H9 (cell line): ENCODE data around the gene ENPP1. TPM values are rescaled to one million over a fixed set of nuclear protein-coding genes. Genes with fewer than 3 reads are reported as not detected.

ENCODE experiments used
- DNase-seq: peaks from one replicate; pipeline ENCODE4 v3.0.0-alpha.2; 2017
- H2AFZ ChIP-seq: one replicate; pipeline ENCODE4 v1.6.1; 2013; ENCODE audit warnings: mild to moderate bottlenecking, low read length, control low read depth, moderate library complexity
- H2AK5ac ChIP-seq: 2 replicates; pipeline ENCODE4 v1.6.1; 2013; ENCODE audit warnings: low read length, control low read depth, mixed read lengths; ENCODE audit not compliant: insufficient read length
- H2BK120ac ChIP-seq: one replicate; pipeline ENCODE4 v1.6.1; 2013; ENCODE audit warnings: low read depth, mild to moderate bottlenecking, low read length, control low read depth, inconsistent platforms; ENCODE audit not compliant: poor library complexity, severe bottlenecking
- H2BK12ac ChIP-seq: 2 replicates; pipeline ENCODE4 v1.6.1; 2013; ENCODE audit warnings: low read length, control low read depth, mixed read lengths, low read depth; ENCODE audit not compliant: insufficient read length
- H2BK15ac ChIP-seq: 2 replicates; pipeline ENCODE4 v1.6.1; 2013; ENCODE audit warnings: low read depth, low read length, control low read depth
- H2BK20ac ChIP-seq: one replicate; pipeline ENCODE4 v1.6.1; 2013; ENCODE audit warnings: low read depth, mild to moderate bottlenecking, low read length, control low read depth, inconsistent platforms; ENCODE audit not compliant: poor library complexity, severe bottlenecking
- H2BK5ac ChIP-seq: 2 replicates; pipeline ENCODE4 v1.6.1; 2013; ENCODE audit warnings: low read length, control low read depth, mixed read lengths; ENCODE audit not compliant: insufficient read length
- H3K14ac ChIP-seq: 2 replicates; pipeline ENCODE4 v1.6.1; 2013; ENCODE audit warnings: low read length, control low read depth; ENCODE audit not compliant: insufficient read depth
- H3K18ac ChIP-seq: 2 replicates; pipeline ENCODE4 v1.6.1; 2013; ENCODE audit warnings: low read depth, mild to moderate bottlenecking, mixed read lengths, low read length, control low read depth; ENCODE audit not compliant: insufficient read length
- H3K23ac ChIP-seq: 2 replicates; pipeline ENCODE4 v1.6.1; 2013; ENCODE audit warnings: low read length, control low read depth, mixed read lengths, low read depth; ENCODE audit not compliant: insufficient read length
- H3K23me2 ChIP-seq: 2 replicates; pipeline ENCODE4 v1.6.1; 2013; ENCODE audit warnings: low read depth, mild to moderate bottlenecking, mixed read lengths, low read length, control low read depth; ENCODE audit not compliant: insufficient read length, poor library complexity, severe bottlenecking
- H3K27ac ChIP-seq: 2 replicates; pipeline ENCODE4 v1.5.1; 2013; ENCODE audit warnings: low read length, control low read depth, mixed read lengths, low read depth; ENCODE audit not compliant: insufficient read length
- H3K27me3 ChIP-seq: 2 replicates; pipeline ENCODE4 v1.6.1; 2013; ENCODE audit warnings: low read length, control low read depth, inconsistent platforms; ENCODE audit not compliant: insufficient read depth
- H3K4ac ChIP-seq: 2 replicates; pipeline ENCODE4 v1.6.1; 2013; ENCODE audit warnings: low read depth, mild to moderate bottlenecking, control low read depth, inconsistent platforms, low read length, moderate library complexity
- H3K4me1 ChIP-seq: 2 replicates; pipeline ENCODE4 v1.6.1; 2013; ENCODE audit warnings: low read length, control low read depth, inconsistent platforms; ENCODE audit not compliant: insufficient read depth
- H3K4me2 ChIP-seq: 2 replicates; pipeline ENCODE4 v1.6.1; 2013; ENCODE audit warnings: low read length, control low read depth, mixed read lengths; ENCODE audit not compliant: insufficient read length, insufficient read depth
- H3K56ac ChIP-seq: 2 replicates; pipeline ENCODE4 v1.6.1; 2013; ENCODE audit warnings: low read depth, mild to moderate bottlenecking, mixed read lengths, low read length, control low read depth; ENCODE audit not compliant: insufficient read length
- H3K79me1 ChIP-seq: 2 replicates; pipeline ENCODE4 v1.6.1; 2013; ENCODE audit warnings: low read depth, mild to moderate bottlenecking, moderate library complexity, low read length, control low read depth, inconsistent platforms; ENCODE audit not compliant: insufficient read depth, poor library complexity, severe bottlenecking
- H3K79me2 ChIP-seq: 2 replicates; pipeline ENCODE4 v1.6.1; 2013; ENCODE audit warnings: low read length, control low read depth, inconsistent platforms; ENCODE audit not compliant: insufficient read depth
- H3K9ac ChIP-seq: 2 replicates; pipeline ENCODE4 v1.6.1; 2013; ENCODE audit warnings: low read length, control low read depth, mixed read lengths; ENCODE audit not compliant: insufficient read length; ENCODE audit errors: extremely low read depth
- H3K9me3 ChIP-seq: one replicate; pipeline ENCODE4 v1.6.1; 2013; ENCODE audit warnings: low read depth, low read length, inconsistent platforms; ENCODE audit not compliant: control insufficient read depth
- H3T11ph ChIP-seq: one replicate; pipeline ENCODE4 v1.6.1; 2013; ENCODE audit warnings: mild to moderate bottlenecking, low read length, control low read depth, inconsistent platforms
- H4K20me1 ChIP-seq: one replicate; pipeline ENCODE4 v1.6.1; 2013; ENCODE audit not compliant: control insufficient read depth, insufficient read length, insufficient read depth
- H4K5ac ChIP-seq: 2 replicates; pipeline ENCODE4 v1.6.1; 2013; ENCODE audit warnings: low read depth, mild to moderate bottlenecking, mixed read lengths, low read length, control low read depth; ENCODE audit not compliant: insufficient read length
- H4K8ac ChIP-seq: replicated peaks from 2 replicates; pipeline ENCODE4 v1.6.1; 2013; ENCODE audit warnings: low read length, control low read depth, mixed read lengths, low read depth; ENCODE audit not compliant: insufficient read length
- H4K91ac ChIP-seq: 2 replicates; pipeline ENCODE4 v1.6.1; 2013; ENCODE audit warnings: low read depth, mild to moderate bottlenecking, moderate library complexity, mixed read lengths, low read length, control low read depth; ENCODE audit not compliant: insufficient read length
- H3K27ac Mint-ChIP-seq, 3 experiments: 2 replicates in 2 of 3; 3 replicates in 1 of 3; pipeline ENCODE4 v1.8.0; 2020 to 2021; ENCODE audit warnings: mixed read lengths in 3 of 3, mild to moderate bottlenecking in 1 of 3, moderate library complexity in 1 of 3
- H3K27me3 Mint-ChIP-seq: 2 replicates; pipeline ENCODE4 v1.8.0; 2021; ENCODE audit warnings: low read depth, mild to moderate bottlenecking, moderate library complexity, mixed read lengths
- H3K36me3 Mint-ChIP-seq, 3 experiments: 2 replicates in 2 of 3; 3 replicates in 1 of 3; pipeline ENCODE4 v1.8.0; 2020 to 2021; ENCODE audit warnings: low read depth in 3 of 3, mixed read lengths in 3 of 3; ENCODE audit not compliant: insufficient read depth in 1 of 3
- H3K4me1 Mint-ChIP-seq, 2 experiments: 2 replicates each; pipeline ENCODE4 v1.8.0; 2020; ENCODE audit warnings: mixed read lengths in 2 of 2
- H3K4me3 Mint-ChIP-seq, 2 experiments: 2 replicates in 1 of 2; 3 replicates in 1 of 2; pipeline ENCODE4 v1.8.0; 2020 to 2021; ENCODE audit warnings: mild to moderate bottlenecking in 2 of 2, mixed read lengths in 2 of 2, moderate library complexity in 1 of 2
- H3K9me3 Mint-ChIP-seq, 2 experiments: 2 replicates in 1 of 2; 3 replicates in 1 of 2; pipeline ENCODE4 v1.8.0; 2020; ENCODE audit warnings: mild to moderate bottlenecking in 2 of 2, mixed read lengths in 2 of 2, moderate library complexity in 1 of 2
- CTCF ChIP-seq: fragments of 200-600 bp; sonication (generic); conservative IDR thresholded peaks from 3 replicates; pipeline ENCODE4 v1.8.0; 2021; ENCODE audit warnings: antibody characterized with exemption, mild to moderate bottlenecking
- WGBS: extraction: QIAGEN DNeasy Blood & Tissue Kit; methylation state at CpG from one replicate; pipeline ENCODE4 v1.1.7; 2013; ENCODE audit warnings: missing lambda C conversion rate, low lambda C conversion rate, mixed read lengths; ENCODE audit not compliant: insufficient read length; ENCODE audit errors: extremely low coverage; 5-methylcytosine and 5-hydroxymethylcytosine counted together
- total RNA-seq: library from RNA; stranded (reverse); gene quantifications from 2 replicates; pipeline ENCODE4 v1.2.1, GENCODE V29; 2021

ENPP1 gene
- total RNA-seq, 1 experiment from 2014 or later = 22.5 TPM

- no peak for DNase-seq
- Histone ChIP-seq H3K4ac (no peak overlapping the region), H2AK5ac (no peak overlapping the region), H3K23ac (no peak overlapping the region), H2BK12ac (no peak overlapping the region), H3K56ac (no peak overlapping the region), H3K18ac (no peak overlapping the region), H4K91ac (no peak overlapping the region), H3K14ac (no peak overlapping the region), H2BK20ac (no peak overlapping the region), H3T11ph (no peak overlapping the region), H4K20me1 (no peaks in the 10 kb centered on the region), H3K27ac (no peak overlapping the region), H4K8ac (no peak overlapping the region), H2BK120ac (no peak overlapping the region), H3K4me2 (no peak overlapping the region), H3K79me1 (no peaks in the 10 kb centered on the region), H3K9ac (no peak overlapping the region), H2BK5ac (no peak overlapping the region), H3K79me2 (no peaks in the 10 kb centered on the region), H4K5ac (no peak overlapping the region), H3K4me1 (0 out of 2 replicates have a peak, but pooled peaks cover 1% of the 10 kb centered on the region), H2BK15ac (no peak overlapping the region), H2AFZ (no peak overlapping the region), H3K27me3 (no peaks in the 10 kb centered on the region; the same call in 1 of the 2 replicates), H3K9me3 (no peaks in the 10 kb centered on the region), H3K23me2 (no peaks in the 10 kb centered on the region)
- Mint-ChIP-seq H3K27me3 (no peaks in the 10 kb centered on the region), H3K4me1 (no peaks in the 10 kb centered on the region), H3K9me3 (no peaks in the 10 kb centered on the region), H3K4me3 (no peak overlapping the region), H3K36me3 (peaks cover 0 to 11% (median 9%) of the 10 kb centered on the region in 3 experiments; a peak in 3 of 7 replicates), H3K27ac (no peak overlapping the region; a peak in 1 of 7 replicates)
- no CpG with 5 or more reads among the region's 3 CpGs for WGBS
- no peak for TF ChIP-seq CTCF
These were observed 15.6 kb downstream of the ENPP1 start for GRCh38 chr6:131823276-131823902.
